HG03045 (cell line): Measurements from ENCODE around the gene TCP11.

Experiments
- ATAC-seq: cut with Tn5 transposase; IDR thresholded peaks from one replicate; pipeline ENCODE4 v1.9.1; 2021; ENCODE audit warnings: mild to moderate bottlenecking, moderate library complexity; ENCODE audit not compliant: unreplicated experiment

The TCP11 gene

DNA sequence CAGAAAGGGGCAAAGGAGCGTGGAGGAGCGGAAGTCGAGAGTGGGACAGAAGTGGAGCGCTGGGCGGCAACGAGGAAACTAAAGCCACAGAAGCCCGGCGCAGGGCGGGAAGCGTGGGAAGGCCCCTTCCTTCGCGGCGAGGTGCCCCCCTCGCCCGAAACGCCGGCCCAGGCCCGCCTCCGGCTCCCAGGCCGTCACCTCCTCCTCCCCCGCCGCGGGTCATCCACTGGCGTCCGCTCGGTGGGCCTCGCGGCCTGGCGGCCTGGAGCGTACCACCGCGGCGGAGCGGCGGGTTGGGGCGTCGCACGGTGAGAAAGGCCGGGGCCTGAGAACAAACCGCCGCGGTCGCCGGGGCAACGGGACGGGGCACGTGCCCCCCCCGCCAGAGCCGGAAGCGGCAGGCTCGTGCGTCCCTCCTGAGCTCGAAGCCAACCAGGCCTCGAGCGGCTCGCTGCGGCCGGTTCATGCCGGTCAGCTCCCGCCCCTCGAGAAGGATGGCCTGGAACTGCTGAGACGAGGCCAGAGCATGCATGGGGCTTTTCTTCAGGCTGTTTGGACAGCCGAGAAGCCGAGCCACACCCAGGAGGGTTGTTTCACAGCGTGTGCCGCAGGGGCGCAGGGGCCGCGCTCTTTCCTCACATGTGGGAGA, at the start of gene TCP11:
TSS of gene TCP11 (minus strand) at position 333 of the 649 bp plus-strand sequence. CDS start 469 bp downstream, outside the sequence.
- no peak for ATAC-seq

DNA sequence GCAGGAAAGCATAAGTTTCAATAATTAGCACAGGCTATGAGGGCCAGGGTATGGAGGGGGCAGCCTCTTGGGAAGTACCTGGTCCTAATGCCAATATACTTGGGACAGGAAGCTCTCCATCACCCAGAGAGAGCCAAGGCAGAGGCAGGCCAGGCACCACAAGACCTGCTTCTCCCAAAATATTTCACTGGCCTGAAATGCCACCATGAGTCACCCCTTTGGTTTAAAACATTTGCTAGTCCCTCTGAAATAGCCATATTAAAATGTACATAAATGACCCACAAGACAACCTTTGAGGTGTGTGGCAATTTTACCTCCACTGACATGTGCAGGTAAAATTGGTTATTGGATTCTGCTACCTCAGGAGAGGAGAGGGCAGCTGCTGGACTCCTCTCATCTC, 49.2 kb upstream of the TCP11 start:
- no peak for ATAC-seq

DNA sequence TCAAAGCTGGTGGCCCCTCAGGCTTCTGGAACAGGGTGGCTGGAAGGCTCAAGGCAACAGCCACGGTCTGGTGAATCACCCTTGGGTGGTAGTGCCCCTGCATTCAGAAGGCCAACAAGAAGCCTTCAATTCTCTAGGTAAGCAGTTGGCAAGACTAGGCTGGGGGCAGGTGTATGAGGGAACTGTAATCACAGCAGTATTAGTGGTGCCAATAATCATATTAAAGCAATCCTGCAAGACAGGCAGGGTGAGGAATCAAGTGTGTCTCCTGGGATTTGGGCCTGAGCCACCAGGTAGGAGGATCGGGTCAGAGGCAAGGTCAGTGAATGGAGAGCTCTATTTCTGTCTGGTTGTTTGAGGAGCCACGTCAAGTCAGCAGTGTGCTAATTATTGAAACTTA, 47.7 kb upstream of the TCP11 start:
- no peak for ATAC-seq

DNA sequence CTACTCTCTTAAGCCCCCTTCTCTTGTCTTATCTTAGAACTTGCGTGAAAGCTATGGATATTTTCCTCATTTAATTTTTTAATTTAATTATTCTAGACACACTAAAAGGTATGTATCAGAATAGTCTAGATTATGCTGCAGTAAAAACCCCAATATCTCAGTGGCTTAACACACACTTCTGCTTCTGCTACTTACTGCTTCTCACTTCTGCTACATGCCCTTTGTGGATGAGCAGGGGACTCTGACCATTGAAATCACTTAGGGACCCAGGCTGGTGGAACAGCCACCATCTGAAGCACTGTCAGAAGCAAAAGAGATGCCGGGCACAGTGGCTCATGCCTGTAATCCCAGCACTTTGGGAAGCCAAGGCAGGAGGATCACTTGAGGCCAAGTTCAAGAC, 45.4 kb upstream of the TCP11 start:
- ATAC-seq, result no peak

DNA sequence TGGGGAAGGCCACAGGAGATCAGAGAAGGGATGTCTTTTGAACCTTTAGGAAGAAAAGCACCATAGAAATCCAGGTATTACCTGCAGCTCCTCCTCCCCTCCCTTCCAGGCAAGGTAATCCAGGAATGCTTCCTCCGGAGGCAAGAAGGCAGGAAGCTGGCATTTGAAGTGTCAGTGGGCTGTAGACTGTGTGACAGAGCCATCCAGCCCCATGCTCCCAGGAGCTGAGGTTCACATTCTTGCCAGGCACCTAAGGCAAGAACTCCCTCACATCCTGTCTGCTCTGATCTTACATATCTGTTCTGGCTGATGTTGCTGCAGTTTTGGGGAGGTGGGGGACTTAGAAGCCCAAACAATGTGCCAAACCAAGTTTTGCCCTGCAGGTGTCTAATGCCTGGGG, 44.8 kb upstream of the TCP11 start:
- no peak for ATAC-seq

DNA sequence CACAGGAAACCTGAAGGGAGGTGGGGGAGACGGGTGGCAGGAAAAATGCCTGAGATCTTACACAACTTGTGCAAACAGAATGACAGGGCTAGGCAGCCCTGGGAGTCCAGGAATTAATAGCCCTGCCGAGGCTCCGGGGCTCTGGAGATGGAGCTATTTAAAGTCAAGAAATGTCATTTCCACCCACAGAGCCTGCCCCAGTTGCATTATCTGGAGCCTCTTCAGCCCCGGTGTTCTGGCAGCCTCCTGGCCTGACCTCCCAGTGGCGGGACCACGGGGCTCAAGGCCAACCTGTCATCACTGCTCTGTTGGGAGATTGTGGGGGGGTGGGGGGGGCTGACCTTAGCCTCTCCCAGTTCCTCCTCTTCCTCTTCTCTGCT, 44.2 kb upstream of the TCP11 start:
- ATAC-seq, result no peak

DNA sequence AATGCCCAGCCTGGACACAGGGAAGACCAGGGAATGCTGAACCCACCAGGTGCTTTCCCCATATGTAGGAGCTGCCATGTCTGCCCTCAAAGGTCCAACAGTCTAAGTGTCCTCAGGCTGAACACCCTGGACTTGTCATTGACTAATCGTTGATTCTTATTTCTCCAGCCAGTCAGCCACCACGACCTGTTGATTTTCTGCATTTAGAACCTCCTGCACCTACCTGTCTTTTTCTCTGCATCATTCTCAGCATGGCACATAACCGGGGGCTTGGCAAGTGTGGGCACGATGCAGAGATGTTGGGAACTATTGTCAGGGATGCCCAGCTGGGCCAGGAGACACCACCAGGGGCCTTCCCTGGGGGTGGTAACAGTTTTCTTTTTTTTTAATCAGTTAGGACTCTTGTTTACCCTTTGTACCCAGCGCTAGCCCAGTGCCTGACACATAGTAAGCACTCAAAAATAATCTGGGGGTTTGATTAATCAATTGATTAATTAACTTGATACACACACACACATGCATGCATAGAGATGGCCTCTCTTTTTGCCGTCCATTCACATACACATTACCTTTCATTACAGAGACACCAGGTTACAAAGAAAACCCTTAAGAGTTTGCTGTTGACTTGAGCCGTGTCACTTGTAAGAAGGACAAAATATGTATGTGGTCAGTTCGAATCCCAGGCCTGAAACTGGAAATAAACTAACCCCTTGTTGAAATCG, 43.6 kb upstream of the TCP11 start:
- ATAC-seq, result no peak

DNA sequence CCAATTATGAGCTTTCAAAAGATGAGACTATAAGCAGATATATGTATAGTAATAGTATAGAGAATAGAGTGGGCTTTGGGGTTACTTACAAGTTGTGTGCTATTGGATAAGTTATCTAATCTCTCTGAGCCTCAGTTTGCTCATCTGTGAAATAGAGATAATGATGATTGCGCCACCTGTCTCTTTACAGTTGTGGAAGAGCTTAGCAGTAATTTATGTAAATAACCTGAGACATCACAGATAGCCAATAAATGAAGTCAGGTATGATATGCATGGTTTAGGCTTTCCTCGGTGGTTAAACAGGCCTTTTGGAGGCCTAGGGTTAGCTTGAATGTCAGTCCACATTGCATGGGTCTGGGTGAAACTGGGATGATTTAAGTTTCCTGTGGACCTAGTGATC, 42.8 kb upstream of the TCP11 start:
- no peak for ATAC-seq

DNA sequence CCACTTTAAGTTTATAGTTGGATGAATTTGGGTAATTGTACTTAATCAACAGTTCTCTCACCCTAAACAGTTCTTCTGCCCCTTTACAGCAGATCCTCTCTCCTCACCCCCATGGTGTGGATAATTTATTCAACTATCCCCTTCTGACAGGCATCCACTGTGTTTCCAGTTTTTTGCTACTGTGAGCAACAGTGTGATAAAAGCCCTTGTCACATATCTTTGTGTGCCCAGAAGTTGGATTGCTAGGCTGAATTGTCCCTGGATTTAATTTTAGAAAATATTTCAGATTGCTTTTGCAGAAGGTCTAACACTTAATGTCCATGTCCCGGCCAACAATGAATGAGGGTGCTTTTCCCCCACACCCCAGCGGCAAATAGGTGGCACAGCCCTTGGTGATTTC, 42.1 kb upstream of the TCP11 start:
- no peak for ATAC-seq

DNA sequence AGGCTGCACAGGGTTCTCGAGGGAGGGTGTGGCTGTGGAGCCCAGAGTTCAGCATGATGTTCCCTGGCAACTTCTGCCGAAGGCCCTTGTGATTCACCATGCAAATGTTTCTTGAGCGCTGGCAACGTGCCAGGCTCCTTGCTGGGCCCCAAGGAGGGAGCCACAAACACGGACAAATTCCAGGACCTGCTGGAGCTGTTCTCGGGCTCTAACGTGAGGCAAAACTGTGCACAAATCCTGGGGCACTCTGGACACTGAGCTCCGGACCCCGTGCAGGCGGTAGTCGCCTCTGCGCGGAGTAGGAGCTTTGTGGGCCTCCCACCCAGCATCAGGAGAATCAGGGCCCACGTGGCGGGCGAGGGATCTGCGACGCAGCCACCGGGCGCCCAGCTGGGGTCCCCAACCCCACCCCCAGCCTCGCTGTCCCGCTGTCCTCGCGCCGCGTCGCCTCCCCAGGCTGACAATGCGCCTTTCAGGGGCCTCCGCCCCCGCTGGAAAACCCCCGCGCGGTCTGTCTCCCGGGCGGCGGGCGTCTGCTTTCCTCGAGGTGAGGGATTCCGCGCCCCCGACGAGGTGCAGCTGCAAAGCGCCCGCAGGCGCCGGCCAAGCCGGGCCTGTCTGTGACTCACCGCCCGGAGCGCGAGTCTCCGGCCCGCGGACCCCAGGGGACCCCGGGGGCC, 40.9 kb upstream of the TCP11 start:
- no peak for ATAC-seq

DNA sequence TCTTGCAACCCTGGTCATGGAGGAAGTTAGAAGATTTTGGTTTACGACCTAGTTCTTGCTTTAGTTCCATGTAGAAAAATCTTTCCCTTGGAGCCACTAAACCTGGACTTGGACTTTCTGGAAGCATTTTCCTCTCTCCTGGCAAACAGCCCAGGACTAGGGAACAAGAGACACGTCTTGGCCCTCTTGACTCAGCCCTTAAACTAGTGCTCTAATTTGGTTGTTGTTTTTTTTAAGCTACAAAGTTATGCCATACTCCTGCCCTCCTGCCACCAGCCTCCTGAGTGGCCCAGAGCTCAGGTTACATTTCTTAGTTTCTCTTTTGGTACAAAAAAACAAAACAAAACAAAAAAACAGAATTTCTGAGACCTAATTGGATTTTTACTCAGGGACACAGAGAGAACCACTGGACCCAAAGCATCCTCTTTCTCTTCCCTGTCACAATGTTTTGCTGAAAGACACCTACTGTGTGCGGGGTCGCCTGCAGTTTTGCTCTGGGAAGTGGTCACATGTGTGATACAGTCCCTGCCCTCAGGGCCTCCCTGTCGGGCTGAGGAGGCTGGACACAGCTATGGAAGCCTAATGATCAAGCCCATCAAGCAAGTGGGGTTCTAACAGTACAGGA, 40.3 kb upstream of the TCP11 start:
- ATAC-seq, result no peak

DNA sequence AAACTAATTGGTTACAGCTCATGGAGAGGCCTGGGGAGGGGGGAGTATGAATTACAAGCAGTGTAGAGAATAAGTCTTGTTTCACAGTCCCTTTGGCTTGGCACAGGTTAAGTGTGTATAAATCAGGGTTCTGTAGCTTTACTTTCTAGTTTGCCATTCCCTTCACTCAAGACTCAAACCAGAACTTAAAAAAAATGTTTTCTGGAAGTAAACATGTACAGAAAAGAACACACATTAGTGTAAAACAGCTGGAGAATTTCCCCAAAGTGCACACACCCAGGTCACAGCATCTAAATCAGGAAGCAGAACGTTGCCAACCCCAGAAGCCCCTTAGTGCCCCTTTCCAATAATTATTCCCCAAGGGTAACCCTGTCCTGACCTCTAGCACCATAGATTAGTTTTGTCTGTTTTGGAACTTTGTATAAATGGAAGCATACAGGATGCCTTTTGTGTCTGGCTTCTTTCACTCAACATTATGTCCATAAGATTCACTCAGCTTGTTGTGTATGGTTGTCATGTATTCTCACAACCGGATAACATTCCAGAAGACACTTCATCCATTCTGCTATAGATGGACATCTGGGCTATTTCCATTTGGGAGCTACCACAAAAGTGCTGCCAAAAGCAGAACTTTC, 38.9 kb upstream of the TCP11 start:
- no peak for ATAC-seq

DNA sequence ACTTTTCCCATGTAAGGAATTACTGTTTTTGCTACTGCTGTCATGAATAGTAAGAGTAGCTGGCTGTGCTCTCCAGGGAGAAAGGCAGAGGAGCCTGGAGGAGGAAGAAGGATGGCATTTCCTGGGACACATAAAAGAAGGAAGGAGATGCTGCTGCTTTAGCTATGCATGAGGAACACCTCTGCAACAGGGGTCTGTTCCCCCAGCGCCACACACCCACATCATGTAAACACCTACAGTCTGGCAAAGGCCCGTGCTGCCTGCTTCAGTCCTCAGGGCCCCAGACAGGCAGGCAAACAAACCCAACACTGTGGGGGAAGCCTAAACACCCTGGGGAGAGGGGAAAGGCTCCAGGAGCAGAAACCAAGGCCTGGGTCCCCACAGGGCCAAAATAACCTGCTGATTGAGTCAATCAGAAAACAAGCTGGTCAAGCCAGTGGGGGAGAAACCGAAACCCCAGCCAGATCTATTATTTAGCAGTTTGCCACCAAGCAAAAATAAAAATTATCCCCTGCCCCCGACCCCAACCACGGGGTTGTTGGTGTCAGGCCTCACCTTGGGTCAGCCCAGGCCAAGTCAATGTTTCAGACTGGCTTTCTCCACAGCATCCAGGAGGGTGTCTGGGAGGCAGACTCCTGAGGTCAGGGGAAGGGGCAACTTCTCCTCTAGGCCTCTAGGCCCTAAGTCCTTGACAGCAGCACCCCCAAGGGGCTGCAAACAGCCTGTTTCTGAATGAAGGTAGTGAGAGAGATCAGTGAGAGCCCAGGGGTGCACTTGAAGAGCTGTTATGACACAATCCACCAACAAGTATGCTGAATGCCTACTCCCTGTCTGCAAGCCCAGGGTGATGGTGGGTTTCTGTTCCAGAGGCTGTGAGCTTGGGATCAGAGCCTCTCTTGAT, 38.0 kb upstream of the TCP11 start:
- ATAC-seq, result no peak

DNA sequence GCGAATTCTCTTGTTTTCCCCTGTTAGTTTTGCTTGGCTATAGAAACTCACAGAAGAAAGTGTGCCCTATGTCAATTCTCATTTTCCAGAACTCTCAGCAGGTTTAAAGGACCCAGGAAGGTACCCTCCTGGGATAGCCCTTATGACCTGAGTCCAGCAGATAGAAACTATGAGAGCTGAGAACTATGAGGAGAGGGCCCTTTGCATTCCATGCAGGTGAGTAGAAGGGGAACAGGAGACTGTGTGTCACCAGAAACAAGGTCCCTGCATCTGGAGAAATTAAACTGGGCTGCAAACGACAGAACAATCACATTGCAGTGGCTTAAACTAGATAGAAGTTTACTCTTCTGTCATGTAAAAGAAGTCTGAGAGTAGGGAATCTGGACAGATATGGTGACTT, 36.9 kb upstream of the TCP11 start:
- no peak for ATAC-seq

DNA sequence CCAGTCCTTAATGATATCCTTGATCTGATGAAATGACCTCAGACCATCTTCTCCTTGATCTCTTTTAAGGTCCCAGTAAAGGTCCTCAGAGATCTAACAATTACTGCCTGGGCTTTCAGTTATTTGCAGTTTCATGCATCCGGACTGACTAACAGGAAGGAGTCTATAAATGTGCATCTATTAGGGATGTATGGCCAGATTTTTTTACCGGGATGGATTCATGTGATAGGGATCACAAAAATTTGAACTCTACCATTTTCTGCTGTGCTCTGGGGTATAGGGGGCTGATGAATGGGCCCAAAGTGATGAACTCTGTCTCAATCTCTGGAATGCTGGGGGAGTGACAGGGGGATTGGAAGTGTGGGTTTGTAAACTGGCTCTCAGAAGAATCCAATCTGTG, 36.5 kb upstream of the TCP11 start:
- ATAC-seq, result no peak

DNA sequence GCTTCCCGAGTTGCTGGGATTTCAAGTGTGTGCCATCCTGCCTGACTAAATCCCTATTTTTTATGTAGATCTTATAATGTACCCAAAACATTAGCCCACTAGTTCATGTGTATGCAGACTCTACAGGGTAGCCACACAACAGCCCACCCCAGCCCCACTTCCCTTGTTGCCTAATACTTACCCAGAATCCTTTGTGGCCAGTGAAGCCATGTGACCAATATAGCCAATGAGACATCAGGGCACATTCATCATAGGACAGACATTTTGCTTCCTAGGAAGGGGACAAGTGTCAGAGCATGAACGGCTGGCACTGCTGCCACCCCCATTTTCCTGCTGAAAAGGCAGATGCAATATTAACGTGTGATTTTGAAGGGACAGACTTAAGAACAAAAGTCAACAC, 36.0 kb upstream of the TCP11 start:
- no peak for ATAC-seq

DNA sequence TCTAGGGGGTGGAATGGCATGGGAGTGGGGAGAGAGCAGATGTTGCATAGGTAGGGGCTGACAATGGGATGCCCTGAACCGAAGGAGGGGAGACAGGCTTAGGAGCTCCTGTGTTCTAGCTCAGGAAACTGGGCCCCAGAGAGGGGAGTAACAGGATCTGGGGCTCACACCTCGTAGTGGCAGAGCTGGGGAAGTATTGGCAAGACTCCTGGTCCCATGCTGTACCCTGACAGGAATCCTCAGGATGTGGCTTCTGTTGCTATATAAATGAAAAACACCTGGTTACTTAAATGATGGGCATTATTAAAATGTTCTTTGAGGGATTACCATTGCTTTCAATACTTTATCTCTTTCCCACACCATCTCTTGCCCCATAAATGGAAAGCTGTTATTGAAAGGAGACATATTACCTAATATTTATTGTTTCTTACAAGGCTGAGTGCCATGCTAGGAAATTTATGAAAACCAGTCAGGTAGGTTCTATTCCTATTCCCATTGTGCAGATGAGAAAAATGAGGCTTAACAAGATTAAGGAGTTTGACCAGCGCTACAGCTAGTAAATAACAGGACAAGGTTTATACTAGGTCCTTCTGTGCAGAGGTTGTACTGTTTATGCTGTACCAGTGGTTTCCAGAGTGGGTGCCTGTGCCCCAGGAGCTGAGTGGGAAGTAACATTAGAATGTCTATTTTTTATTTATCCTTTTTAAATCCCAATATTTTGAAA, 35.3 kb upstream of the TCP11 start:
- no peak for ATAC-seq

DNA sequence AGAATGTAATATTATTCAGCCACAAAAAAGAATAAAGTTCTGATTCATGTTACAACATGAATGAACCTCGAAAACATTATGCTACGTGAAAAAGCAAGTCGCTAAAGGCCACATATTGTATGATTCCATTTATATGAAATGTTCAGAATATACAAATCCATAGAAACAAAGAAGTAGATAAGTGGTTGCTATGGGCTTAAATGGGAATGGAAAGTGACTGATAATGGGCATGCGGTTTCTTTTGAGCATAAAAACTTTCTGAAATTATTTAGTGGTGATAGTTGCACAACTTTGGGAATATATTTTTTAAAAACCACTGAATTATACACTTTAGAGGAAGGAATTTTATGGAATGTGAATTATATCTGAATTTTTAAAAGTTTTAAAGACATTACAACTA, 33.4 kb upstream of the TCP11 start:
- ATAC-seq, result no peak

DNA sequence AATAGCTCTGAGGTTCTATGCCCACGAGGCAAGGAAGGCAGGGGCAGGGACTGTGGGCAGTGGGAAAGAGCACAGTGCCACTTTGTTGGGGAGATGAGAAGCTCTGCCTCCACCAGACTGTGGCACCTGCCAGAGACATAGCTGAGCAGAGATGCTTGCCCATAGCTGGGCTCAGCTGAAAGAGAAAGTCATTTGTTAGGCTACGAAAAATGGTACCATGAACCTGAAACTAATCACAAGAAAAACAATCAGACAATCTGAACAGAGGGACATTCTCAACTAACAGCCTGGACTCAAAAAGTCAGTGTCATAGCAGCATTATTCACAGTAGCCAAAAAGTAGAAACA, 32.9 kb upstream of the TCP11 start:
- no peak for ATAC-seq
